ENCODE measurements around the gene FKBP10. TPM values are rescaled to one million over a fixed set of nuclear protein-coding genes. Genes with fewer than 3 reads are reported as not detected.

FKBP10 gene, protein sequence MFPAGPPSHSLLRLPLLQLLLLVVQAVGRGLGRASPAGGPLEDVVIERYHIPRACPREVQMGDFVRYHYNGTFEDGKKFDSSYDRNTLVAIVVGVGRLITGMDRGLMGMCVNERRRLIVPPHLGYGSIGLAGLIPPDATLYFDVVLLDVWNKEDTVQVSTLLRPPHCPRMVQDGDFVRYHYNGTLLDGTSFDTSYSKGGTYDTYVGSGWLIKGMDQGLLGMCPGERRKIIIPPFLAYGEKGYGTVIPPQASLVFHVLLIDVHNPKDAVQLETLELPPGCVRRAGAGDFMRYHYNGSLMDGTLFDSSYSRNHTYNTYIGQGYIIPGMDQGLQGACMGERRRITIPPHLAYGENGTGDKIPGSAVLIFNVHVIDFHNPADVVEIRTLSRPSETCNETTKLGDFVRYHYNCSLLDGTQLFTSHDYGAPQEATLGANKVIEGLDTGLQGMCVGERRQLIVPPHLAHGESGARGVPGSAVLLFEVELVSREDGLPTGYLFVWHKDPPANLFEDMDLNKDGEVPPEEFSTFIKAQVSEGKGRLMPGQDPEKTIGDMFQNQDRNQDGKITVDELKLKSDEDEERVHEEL
- total RNA-seq (2011; cell fraction: chromatin; rRNA removed; ENCODE audit: low replicate concordance) = 17.5 and 38.2 TPM in 2 replicates
- total RNA-seq (2011; cell fraction: nucleolus; rRNA removed) = 21.8 and 23.9 TPM in 2 replicates
- total RNA-seq (2011; cell fraction: nucleoplasm; rRNA removed) = 14.6 and 17.6 TPM in 2 replicates
- total RNA-seq (2014; rRNA removed) (1.3 and 1.6 TPM in 2 replicates), total RNA-seq (2014; rRNA removed; fragmentation: Illumina TruSeq; extraction: Trizol) (0.57 and 0.76 TPM in 2 replicates), total RNA-seq (2015; rRNA removed; fragmentation: Illumina TruSeq; extraction: Trizol) (0.72 and 0.94 TPM in 2 replicates), total RNA-seq (2021) (2.6 and 3.0 TPM in 2 replicates), polyA plus RNA-seq (2011; rRNA removed) (1.5 and 7.1 TPM in 2 replicates), polyA plus RNA-seq (2014; fragmentation: Illumina TruSeq; extraction: Trizol) (2.0 and 2.7 TPM in 2 replicates), polyA plus RNA-seq (2014; fragmentation: Nextera tagmentation; extraction: Ambion mirVana) (under 1 TPM in 1 of 2 experiments, not detected in 1; 0.03 TPM), polyA plus RNA-seq (2014; rRNA removed) (2.5 and 6.5 TPM in 2 replicates), polyA minus RNA-seq (2011; rRNA and poly(A)+ RNA removed) (0.63 and 1.1 TPM in 2 replicates), Bru-seq, nascent RNA (percentile 35 among the genes with signal in this experiment), BruChase-seq, experiment 1, labeled RNA remaining after a 2-hour chase (percentile 34 among the genes with signal in this experiment), BruChase-seq, experiment 2, labeled RNA remaining after a 6-hour chase (percentile 37 among the genes with signal in this experiment)
- polyA plus RNA-seq (2011; cell fraction: cytosol; rRNA removed) = 4.0 and 4.6 TPM in 2 replicates
- 28.3 and 44.3 TPM in 2 replicates for polyA plus RNA-seq (2011; cell fraction: nucleus; rRNA removed)
- 2.7 and 3.1 TPM in 2 replicates for polyA plus RNA-seq (2012)
- 1.6 and 4.7 TPM in 2 replicates for polyA minus RNA-seq (2011; cell fraction: cytosol; rRNA and poly(A)+ RNA removed)
- polyA minus RNA-seq (2011; cell fraction: nucleus; rRNA and poly(A)+ RNA removed) = 2.6 and 5.1 TPM in 2 replicates
- long read RNA-seq, experiment 1, partial matches to known transcripts = 0 of 15 reads
- long read RNA-seq, experiment 1, other reads (novel, unspliced or antisense) = 15 of 15 reads
- long read RNA-seq, experiment 2, partial matches to known transcripts = 1 of 2 reads
- long read RNA-seq, experiment 2, other reads (novel, unspliced or antisense) = 1 of 2 reads
- long read RNA-seq, experiment 3 = 0 reads

DNA sequence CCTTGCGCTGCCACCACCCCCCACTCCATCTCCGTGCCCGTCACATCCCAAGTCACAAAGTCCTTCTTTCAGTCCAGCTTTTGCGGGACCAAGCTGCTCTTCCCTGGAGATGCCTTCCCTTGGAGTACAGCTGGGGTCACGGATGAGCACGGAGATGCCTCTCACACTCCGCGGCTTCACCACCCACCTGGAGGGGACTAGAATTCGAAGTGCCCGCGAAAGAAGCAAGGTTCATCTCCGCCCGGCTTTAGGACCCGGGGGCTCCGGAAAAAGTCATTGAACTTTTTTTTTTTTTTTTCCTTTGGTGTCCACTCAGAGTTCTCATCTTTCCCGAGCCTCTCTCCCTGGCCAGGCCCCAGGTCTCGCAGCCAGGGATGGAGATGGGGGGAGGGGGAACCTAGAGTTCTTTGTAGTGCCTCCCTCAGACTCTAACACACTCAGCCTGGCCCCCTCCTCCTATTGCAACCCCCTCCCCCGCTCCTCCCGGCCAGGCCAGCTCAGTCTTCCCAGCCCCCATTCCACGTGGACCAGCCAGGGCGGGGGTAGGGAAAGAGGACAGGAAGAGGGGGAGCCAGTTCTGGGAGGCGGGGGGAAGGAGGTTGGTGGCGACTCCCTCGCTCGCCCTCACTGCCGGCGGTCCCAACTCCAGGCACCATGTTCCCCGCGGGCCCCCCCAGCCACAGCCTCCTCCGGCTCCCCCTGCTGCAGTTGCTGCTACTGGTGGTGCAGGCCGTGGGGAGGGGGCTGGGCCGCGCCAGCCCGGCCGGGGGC, at the start of gene FKBP10:
Gene FKBP10 (plus strand): TSS at position 624 of the 771 bp plus-strand sequence. CDS start 31 bp downstream, at position 655.
- Histone ChIP-seq H3K79me2 (ENCODE audit: control insufficient read depth, insufficient read depth, low read length) (no peaks in the 10 kb centered on the region), H3K36me3 (ENCODE audit: control insufficient read depth, insufficient read depth, low read length) (no peaks in the 10 kb centered on the region), H3K27ac (ENCODE audit: extremely low read depth, low read depth, low read length) (no peak within 1 kb of the TSS), H3K9me1 (ENCODE audit: control insufficient read depth, insufficient read depth, low read length) (no peaks in the 10 kb centered on the region), H3K9me3 (replicated peaks; ENCODE audit: control insufficient read depth, insufficient read depth, low read depth, low read length) (no peaks in the 10 kb centered on the region), H3K27me3 (ENCODE audit: control insufficient read depth in 2 of 2, insufficient read depth in 2 of 2, low read length in 2 of 2) (no peaks in the 10 kb centered on the region), H3K4me2 (ENCODE audit: insufficient read depth, low read length) (peak within 1 kb of the TSS; percentile 66), H3K9ac (ENCODE audit: insufficient read depth in 1 of 2, low read depth in 2 of 2, low read length in 2 of 2) (peak within 1 kb of the TSS; percentile 54 to 91; a peak in 3 of 4 replicates), H2AFZ (ENCODE audit: low read depth, low read length) (peak within 1 kb of the TSS; percentile 86), H3K4me1 (replicated peaks in 1 of 2; ENCODE audit: control insufficient read depth in 2 of 2, insufficient read depth in 2 of 2, low read length in 2 of 2) (peaks cover 2 to 30% of the 10 kb centered on the region in 2 experiments; a peak in 3 of 5 replicates), H4K20me1 (replicated peaks; ENCODE audit: control insufficient read depth, insufficient read depth, low read length) (no peaks in the 10 kb centered on the region), H3K4me3 (peak within 1 kb of the TSS; percentile 52)
- DNase-seq (ENCODE audit: extremely low read depth in 1 of 4, low spot score in 3 of 4) (peak in 1 of 4 experiments; percentile 39), ATAC-seq (peak; percentile 7; the same call in 2 of the 3 replicates), FAIRE-seq (no peak)
- CTCF ChIA-PET (ENCODE audit: low intra/inter-chr PET ratio) = interaction anchor here (0.6 kb wide), 1 partner anchor 82 kb away, joined by 4 read pairs; no protein-coding TSS in a partner anchor
- TF ChIP-seq, protein P1, sequence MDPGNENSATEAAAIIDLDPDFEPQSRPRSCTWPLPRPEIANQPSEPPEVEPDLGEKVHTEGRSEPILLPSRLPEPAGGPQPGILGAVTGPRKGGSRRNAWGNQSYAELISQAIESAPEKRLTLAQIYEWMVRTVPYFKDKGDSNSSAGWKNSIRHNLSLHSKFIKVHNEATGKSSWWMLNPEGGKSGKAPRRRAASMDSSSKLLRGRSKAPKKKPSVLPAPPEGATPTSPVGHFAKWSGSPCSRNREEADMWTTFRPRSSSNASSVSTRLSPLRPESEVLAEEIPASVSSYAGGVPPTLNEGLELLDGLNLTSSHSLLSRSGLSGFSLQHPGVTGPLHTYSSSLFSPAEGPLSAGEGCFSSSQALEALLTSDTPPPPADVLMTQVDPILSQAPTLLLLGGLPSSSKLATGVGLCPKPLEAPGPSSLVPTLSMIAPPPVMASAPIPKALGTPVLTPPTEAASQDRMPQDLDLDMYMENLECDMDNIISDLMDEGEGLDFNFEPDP (CRISPR knock-in tag; IDR thresholded peaks at IDR 0.05) = no peak
- peak; percentile 21 for TF ChIP-seq PHF20 (IDR thresholded peaks at IDR 0.05; ENCODE audit: partially characterized antibody)
- TF ChIP-seq MYC (IDR thresholded peaks at IDR 0.05; ENCODE audit: low read depth, low read length) = peak; percentile 11; the same call in 1 of the 2 replicates
- TF ChIP-seq MYC (CRISPR knock-in tag; IDR thresholded peaks at IDR 0.05; ENCODE audit: borderline replicate concordance, low read depth) = no peak
- TF ChIP-seq PHF8 (IDR thresholded peaks at IDR 0.05; ENCODE audit: borderline replicate concordance, low read length) = peak; percentile 5; the same call in 1 of the 2 replicates
- TF ChIP-seq ZNF384 (IDR thresholded peaks at IDR 0.05; ENCODE audit: low read depth, low read length) = peak; percentile 92
- BruUV-seq (replicated peaks) = no TSS peak
- in situ Hi-C loops (cut with MboI) (no loop called here), intact Hi-C loops (cut with micrococcal nuclease) (no loop called here)
- POLR2A ChIA-PET = interaction anchor here (1.1 to 1.3 kb wide), 3 partner anchors 24 to 124 kb away, joined by 3 to 6 read pairs (median 5); partner anchors contain the start of gene JUP
- 38% methylated on average over 23 of the region's 35 CpGs for WGBS (ENCODE audit: insufficient coverage, low coverage, missing lambda C conversion rate)

Data from K562 (cell line).